HG03175 (cell line): ENCODE data around the gene TOPBP1.
A peak's percentile ranks its signal among the peaks of the same experiment; 100 is the strongest.
"Not testable (repeated sequence)": the region's sequence is repeated elsewhere in the genome, so short reads cannot be mapped to it uniquely, and the experiment has no call there.

ENCODE experiments used
- ATAC-seq: cut with Tn5 transposase; IDR thresholded peaks from one replicate; pipeline ENCODE4 v1.9.1; 2021; ENCODE audit warnings: mild to moderate bottlenecking, moderate library complexity; ENCODE audit not compliant: unreplicated experiment

The TOPBP1 gene

GRCh38 chr3:133675631-133676335 lies 14.0 kb upstream of the TOPBP1 start:
- ATAC-seq = no peak

GRCh38 chr3:133674290-133674919 lies 12.7 kb upstream of the TOPBP1 start:
- no peak for ATAC-seq

DNA sequence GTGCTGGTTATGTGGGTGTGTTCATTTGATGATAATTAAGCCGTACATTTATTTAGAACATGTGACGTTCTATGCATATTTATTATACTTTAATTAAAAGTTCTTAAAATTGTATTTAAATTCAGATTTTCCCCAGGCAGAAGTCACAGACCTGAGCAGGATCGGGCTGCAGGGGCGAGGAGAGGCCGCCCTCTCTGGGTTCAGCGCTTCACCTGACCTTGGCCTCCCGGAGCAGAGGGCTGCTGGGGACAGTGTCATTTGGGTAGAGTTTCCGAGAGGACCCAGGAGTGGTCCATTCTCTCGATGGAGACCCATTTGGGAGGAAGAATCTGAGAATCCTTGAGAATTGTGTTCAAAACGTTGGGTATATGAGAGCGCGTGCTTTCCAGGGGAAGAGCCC lies 12.0 kb upstream of the TOPBP1 start:
- no peak for ATAC-seq

GRCh38 chr3:133672461-133672860 lies 10.7 kb upstream of the TOPBP1 start:
- no peak for ATAC-seq

DNA sequence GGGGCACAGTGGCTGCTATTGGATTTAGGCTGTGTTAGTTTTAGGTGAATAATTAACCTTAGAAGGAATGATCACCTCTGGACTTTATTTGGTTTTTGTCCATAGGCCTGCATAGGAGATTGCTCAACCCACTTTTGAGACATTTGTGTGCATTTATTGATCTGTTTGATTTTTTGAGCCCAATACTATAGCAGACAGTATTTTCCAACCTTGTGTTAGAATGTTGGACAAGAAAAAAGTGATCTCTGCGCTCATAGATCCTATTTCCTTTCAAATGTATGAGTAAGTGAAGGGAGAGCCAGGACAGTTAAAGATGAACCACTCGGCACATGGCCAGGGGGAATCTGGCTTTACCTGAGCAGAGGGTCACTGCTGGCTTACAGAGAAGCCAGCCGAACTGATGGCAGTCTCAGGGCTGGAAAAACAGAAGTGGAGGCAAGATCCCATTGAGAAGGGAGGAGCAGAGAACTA lies 8.8 kb upstream of the TOPBP1 start:
- ATAC-seq = no peak

DNA sequence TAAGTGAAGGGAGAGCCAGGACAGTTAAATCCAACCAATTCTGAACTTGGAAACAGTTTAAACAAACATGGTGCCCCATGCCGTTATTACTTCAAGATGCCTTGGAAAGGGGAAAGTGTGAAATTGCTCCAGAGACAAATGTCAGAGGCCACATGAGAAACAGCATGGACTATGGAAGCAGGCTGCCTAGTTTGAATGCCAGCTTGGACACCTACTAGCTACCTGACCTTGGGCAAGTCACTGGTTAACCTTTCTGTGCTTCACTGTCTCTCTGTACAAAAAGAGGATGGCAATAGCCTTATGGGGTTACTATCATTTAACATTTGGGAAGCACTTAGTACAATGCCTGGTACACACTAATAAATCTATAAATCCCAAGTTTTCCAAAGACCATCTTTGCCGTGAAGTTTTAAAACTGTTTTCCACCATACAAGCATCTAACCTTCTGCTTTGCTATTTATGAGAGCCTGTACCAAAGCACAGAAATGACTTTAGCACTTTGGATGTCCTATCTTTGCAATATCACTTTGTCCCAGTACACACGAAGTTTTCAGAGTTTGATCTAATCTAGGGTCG lies 8.3 kb upstream of the TOPBP1 start:
- ATAC-seq = no peak

- no peak for ATAC-seq
Observed at GRCh38 chr3:133667118-133667517, 5.4 kb upstream of the TOPBP1 start.

DNA sequence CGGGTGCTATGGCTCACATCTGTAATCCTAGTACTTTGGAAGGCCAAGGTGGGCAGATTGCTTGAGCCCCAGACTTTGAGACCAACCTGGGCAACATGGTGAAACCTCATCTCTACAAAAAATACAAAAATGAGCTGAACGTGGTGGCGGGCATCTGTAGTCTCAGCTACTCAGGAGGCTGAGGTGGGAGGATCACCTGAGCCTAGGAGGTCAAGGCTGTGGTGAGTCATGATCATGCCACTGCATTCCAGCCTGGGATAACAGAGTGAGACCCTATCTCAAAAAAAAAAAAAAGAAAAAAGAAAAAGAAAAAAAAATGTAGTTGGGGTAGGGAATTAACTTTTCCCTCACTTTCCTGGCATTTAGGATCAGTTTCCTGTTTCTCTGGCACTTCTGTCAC lies 3.4 kb upstream of the TOPBP1 start:
- ATAC-seq = not testable (repeated sequence)

DNA sequence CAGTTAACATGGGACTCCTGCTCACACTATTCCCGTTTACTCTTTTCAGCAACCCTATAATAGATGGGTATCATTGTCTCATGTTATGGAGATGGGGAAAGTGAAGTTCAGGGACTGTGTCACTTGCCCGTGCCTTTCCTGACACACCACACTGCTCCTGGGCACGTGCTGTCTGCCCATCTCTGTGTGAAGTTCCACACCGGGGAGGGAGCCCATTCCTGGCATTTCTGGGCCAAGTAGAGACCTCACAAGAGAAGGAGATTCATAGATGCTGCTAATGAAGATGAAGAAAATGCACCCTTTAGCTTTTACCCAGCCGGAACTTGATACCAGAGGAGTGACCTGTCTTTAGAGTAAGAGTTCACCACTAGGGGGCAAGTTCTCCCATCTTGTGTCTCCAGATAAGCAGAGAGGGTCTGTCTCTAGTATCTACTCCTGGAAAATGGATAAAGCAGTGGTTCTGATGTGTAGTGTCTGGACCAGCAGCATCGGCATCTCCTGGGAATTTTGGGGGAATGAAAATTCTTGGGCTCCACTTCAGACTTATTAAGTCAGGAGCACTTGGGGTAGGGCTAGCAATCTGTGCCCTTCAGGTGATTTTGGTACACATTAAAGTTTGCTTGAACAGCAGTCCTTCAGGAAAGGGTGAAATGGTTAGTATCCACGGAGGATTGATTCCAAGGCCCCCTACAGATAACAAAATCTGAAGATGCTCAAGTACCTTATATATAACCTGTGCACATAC lies 2.0 kb upstream of the TOPBP1 start:
- ATAC-seq = peak; percentile 56

- ATAC-seq = peak; percentile 53
Observed at GRCh38 chr3:133662278-133662651, 524 bp upstream of the TOPBP1 start.

DNA sequence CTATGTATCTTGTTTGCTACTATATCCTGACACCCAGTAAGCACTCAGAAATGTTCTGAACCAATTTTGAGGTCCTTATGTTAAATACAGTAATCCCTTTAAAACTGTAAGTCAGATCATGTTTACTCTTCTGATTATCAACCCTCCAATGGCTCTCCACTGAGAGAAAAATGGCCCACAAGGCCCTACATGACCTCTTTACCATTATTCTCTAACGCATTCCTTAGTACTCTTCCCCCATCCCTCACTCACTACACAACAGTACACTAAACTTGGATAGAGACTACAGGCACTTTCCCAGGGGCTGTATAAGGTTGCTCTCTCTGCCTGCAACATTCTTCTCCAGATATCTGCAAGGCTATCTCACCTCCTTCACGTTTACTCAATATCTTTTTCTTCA lies 1.9 kb downstream of the TOPBP1 start:
- no peak for ATAC-seq

DNA sequence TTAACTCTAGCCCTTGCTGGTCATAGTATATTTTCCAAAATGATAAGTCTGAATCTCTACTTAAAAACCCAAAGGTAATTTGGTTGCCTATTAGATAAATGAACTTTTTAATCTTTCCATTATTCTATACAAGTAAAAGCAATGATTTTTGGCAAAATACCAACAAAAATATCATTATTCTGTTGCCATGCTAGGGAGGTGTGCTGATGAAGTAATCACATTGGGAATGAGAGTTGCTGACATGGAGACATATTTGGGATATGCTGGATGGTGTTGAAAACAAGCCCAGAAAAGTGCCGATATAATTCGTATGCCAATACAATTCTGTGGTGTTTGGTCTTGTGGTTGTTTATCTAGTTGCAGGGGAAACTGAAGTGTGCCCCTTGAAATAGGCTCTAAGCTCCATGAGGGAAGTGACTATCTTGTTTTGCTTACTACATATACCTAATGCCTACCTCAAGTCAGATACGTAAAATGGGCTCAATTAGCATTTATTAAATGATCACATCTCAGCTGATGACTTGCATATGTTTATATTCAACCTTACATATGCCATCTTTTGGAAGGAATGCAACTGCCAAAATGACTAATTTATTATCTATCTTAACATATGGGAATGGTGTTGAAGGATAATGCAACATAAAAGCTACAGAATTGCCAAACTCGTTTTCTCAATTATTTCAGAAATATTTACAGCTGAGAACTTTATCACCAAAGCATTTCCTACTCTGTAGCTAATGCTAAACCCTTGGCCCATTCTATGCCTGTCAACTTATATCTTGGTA lies 5.8 kb downstream of the TOPBP1 start:
- no peak for ATAC-seq

GRCh38 chr3:133649486-133650068 lies 12.2 kb downstream of the TOPBP1 start:
- ATAC-seq = no peak

DNA sequence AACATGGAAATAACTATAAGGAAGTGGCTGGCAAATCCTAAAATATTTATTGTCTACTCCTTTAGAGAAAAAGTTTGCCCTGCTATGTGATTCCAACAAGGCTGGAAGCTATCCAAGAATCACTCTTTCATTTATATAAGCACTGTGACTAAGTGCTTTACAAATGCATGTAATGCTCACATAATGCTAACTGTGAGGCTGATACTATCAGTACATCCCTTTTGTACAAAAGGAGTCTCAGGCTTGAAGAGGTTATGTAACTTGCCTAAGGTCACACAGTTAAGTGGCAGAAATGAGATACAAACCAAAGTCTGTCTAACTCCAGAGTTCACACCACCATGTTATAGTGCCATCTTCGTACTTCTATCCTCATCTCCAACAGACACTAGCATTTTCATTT lies 17.0 kb downstream of the TOPBP1 start:
- no peak for ATAC-seq

- no peak for ATAC-seq
Observed at GRCh38 chr3:133643611-133644010, 18.1 kb downstream of the TOPBP1 start.

DNA sequence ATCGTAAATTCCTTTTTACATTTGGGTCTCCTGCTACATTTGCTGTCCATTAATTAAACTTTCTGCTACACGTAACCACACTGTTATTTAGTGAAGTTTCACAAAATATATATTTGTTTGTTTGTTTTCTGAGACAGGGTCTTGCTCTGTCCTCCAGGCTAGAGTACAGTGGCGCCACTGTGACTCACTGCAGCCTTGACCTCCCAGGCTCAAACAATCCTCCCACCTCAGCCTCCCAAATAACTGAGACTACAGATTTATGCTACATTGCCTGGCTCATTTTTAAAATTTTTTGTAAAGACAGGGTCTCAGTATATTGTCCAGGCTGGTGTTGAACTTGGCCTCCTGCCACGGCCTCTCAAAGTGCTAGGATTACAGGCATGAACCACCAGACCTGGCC lies 20.5 kb downstream of the TOPBP1 start:
- no peak for ATAC-seq

DNA sequence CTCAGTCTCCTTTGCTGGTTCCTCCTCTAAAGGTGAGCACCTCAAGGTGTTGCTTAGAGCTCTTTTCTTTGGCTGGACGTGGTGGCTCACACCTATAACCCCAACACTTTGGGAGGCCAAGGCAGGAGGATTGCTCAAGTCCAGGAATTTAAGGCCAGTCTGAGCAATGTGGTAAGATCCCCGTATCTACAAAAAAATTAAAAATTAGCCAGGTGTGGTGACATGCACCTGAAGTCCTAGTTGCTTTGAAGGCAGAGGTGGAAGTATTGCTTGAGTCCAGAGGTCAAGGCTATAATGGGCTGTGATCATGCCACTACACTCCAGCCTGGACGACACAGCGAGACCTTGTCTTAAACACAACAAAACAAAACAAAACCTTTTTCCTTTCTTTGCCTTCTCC lies 28.3 kb downstream of the TOPBP1 start:
- ATAC-seq = no peak

GRCh38 chr3:133629146-133629545 lies 32.6 kb downstream of the TOPBP1 start:
- ATAC-seq = no peak

- ATAC-seq = no peak
Observed at GRCh38 chr3:133627789-133628188, 34.0 kb downstream of the TOPBP1 start.

DNA sequence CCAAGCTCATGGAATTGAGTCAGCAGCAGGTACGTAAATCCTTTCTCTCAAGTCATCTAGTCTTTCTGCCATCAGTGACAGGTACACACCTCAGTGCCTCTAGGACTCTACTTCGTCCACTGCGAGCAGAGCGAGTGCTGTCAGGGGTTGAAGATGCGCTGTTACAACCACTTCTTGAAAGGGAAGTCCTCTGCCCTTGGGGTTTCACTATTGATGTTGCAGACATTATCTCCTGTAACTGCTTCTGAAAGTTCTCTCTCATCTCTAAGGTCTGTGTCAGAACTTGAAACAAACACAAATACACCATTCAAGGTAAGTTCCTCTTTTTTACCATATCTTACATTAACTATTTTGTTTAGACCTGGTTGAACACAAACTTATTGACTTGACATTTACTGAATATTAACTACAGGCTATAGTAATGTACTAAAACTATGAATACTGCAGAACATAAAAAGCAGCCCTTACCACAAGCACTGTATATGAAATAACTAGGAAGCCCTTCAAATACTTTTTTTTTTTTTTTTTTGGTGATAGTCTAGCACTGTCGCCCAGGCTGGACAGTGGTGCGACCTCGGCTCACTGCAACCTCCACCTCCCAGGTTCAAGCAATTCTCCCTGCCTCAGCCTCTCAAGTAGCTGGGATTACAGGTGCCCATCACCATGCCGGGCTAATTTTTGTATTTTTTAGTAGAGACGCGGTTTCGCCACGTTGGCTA lies 41.5 kb downstream of the TOPBP1 start:
- ATAC-seq = peak; percentile 98
